HG03460 (cell line): ENCODE results near the gene PGAP6.
"Not testable (repeated sequence)": the region's sequence is repeated elsewhere in the genome, so short reads cannot be mapped to it uniquely, and the experiment has no call there.

Experiments used
- ATAC-seq: cut with Tn5 transposase; IDR thresholded peaks from one replicate; pipeline ENCODE4 v1.9.1; 2021; ENCODE audit not compliant: unreplicated experiment

Gene PGAP6

GRCh38 chr16:331181-331814 lies 50.5 kb downstream of the PGAP6 start:
- ATAC-seq, result not testable (repeated sequence)

- no peak for ATAC-seq
These were observed 51.0 kb downstream of the PGAP6 start for GRCh38 chr16:330741-331140.

- no peak for ATAC-seq
These were observed 56.2 kb downstream of the PGAP6 start for GRCh38 chr16:325375-326145.

- ATAC-seq, result no peak
These were observed 57.1 kb downstream of the PGAP6 start for GRCh38 chr16:324451-325334.

GRCh38 chr16:324201-324450 lies 57.7 kb downstream of the PGAP6 start:
- no peak for ATAC-seq

- ATAC-seq, result no peak
These were observed 59.2 kb downstream of the PGAP6 start for GRCh38 chr16:322476-323143.

- ATAC-seq, result no peak
These were observed 60.2 kb downstream of the PGAP6 start for GRCh38 chr16:321532-321931.
